Measurements from ENCODE around the gene LRCH1.

- TF ChIP-seq CTCF (IDR thresholded peaks at IDR 0.05; ENCODE audit: insufficient read depth, low read length) = no peak
- no peak for TF ChIP-seq REST (IDR thresholded peaks at IDR 0.05; ENCODE audit: insufficient replicate concordance, low read depth)
Measured at GRCh38 chr13:46555722-46556417, 2.9 kb downstream of the LRCH1 start.

Measured in HL-60 (cell line).